Activated T-cell treated with anti-CD3 and anti-CD28 coated beads for 1 hour (primary cell): ENCODE results near the gene FMNL3.

Source experiments
- DNase-seq: peaks from one replicate; pipeline ENCODE4 v3.0.0-alpha.2; 2020; ENCODE audit warnings: low read depth

Gene FMNL3

GRCh38 chr12:49604856-49605255 is 102.3 kb downstream of the FMNL3 start:
- no peak for DNase-seq

DNA sequence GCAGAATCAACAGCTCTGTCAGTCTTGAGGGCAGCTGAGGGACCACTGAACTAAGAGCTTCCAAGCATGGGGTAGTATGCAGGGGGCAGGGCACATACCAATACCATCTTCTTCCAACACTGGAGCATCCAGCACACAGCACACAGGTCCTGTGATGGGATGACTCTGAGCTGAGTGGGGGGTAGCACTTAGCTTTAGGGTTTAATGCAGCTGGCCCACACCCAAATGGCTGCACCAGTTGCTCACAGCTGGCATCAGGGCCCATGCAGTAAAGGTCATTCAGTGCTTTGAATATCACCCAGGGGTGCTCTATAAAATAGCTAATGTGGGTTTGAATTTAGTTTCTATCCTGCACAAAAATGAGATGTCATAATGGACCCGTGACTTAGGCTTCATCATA is 103.5 kb downstream of the FMNL3 start:
- no peak for DNase-seq

DNA sequence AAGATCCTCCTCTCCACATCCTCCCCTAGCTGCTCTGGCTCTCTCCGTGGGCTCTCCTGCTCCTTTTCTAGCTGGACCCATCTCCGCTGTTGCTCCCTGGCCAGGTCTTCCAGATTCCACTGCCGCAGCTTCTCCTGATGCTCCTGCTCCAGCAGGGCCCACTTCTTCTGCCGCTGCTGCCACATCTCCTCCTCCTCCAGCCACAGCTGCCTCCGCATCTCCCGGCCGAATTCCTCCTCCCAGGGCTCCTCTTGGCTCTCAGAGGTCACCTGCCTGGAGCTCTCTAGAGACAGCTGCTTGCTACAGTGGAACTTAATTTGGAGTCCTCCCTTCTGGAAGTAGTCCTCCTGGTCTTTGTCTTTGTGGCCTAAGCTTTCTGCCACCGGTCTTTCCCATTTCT is 107.2 kb downstream of the FMNL3 start:
- no peak for DNase-seq

DNA sequence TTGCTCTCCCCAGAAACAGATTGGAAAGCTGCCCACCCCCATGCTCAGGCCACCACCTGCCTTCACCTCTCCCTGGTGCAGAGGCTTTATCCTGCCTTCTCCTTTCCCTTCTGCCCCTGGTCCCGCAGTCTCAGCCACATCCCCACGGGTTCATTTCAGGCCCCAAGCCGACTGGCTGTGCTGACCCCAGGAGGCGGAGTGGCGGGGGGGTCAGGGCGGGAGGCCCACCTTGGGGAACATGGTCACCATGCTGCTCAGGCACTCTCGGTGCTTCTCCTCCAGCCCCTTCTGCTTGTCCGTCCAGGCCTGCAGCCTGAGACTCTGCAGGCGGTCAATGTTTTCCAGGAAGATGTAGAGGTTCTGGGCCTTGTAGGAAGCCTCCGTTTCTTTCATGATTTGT is 108.7 kb downstream of the FMNL3 start:
- DNase-seq: no peak

DNA sequence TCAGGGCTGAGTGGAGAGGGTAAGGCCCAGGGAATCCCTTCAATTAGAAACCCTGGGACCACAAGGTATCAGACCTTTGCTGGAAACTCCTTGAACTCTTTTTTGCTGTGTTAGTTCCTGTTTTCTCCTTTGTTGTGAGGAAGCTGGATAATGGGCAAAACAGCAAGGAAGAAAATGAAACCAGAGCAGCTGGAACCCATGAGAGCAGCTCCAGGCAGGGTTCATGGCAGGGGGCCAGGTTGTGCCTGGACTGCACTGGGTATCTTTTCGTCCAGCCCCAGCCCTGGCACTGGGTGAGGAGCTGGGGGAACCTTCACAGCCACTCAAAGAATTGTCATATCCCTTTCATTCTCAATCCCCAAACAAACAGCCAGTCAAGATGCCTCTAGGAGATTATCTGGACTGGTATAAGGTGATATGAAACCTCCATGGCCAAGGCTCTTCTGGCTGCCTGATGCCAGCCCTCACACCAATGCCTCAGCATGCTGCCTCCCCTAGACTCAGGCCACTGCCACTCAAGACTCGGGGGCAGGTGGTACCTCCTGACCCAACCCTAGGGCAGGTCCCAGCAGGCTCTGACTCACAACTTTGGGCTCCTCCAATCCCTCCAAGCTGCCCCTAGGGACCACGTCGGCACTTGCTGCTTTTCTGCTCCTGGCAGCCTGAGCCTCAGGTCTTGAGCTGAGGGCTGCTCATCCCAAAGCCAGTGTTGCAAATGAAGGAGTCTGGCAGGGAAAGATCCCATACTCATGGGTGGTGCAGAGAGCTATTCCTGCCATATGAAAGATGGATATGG is 118.3 kb downstream of the FMNL3 start:
- DNase-seq: no peak

DNA sequence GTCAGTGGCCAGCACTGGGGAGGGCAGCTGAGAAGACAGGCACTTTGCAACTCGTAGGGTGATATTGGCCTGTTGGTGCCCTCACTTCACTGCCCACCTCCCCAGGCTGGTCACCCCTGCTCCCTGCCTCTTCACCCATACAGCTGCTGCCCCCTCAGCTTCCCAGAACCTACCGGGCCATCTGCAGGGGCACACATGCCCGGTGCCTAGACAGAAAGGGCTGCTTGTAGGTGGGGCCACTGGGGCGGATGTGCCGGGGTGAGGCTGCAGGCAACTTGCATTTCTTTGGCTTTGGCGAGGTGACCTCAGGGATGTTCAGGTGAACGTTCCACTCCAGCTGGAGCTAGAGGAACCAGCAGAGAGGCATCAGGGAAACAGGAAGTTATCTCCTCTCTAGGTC is 118.9 kb downstream of the FMNL3 start:
- no peak for DNase-seq

DNA sequence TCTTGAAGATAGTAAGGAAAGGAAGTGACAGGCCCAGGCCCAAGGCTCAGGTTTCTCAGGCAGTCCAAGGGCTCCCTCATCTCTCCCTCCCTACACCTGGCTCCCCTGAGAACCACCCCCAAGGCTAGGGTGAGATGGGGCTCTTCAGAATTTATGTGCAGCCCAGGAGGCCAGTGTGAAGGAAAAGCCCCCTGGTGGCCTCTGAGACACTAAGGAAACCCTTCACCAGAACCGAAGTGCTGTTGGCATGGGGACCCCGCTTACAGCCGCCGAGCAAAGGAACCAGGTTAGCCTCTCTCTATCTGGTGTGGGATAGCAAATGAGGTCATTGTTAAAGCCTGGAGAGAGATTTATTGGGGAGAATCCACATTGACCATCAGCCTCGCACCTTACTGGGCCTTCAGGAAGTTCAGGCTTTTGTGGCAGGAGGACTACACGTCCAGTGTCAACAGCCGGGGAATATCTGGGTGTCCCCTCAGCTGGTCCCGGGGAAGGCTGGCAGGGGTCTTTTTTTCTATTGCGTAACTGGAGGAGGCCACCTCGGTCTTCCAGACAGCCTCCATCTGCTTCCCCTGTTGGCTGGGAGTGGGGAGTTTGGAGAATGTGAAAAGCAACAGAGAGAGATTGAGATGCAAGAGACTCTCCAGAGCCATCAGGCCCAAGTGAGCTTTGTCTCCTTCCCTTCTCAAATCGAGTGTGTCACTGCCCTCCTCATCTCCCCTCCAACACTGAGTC is 119.9 kb downstream of the FMNL3 start:
- DNase-seq: no peak
